Placental pericyte (primary cell): ENCODE measurements around the gene ESAM. TPM values are rescaled to one million over a fixed set of nuclear protein-coding genes. Genes with fewer than 3 reads are reported as not detected.

Source experiments
- total RNA-seq: library from RNA; depleted of rRNA; stranded (reverse); fragments of >200 nt; gene quantifications from 2 replicates; pipeline ENCODE4 v1.2.3, GENCODE V29; 2012

Gene ESAM, protein sequence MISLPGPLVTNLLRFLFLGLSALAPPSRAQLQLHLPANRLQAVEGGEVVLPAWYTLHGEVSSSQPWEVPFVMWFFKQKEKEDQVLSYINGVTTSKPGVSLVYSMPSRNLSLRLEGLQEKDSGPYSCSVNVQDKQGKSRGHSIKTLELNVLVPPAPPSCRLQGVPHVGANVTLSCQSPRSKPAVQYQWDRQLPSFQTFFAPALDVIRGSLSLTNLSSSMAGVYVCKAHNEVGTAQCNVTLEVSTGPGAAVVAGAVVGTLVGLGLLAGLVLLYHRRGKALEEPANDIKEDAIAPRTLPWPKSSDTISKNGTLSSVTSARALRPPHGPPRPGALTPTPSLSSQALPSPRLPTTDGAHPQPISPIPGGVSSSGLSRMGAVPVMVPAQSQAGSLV
- total RNA-seq: 0.22 and 2.7 TPM in 2 replicates

DNA sequence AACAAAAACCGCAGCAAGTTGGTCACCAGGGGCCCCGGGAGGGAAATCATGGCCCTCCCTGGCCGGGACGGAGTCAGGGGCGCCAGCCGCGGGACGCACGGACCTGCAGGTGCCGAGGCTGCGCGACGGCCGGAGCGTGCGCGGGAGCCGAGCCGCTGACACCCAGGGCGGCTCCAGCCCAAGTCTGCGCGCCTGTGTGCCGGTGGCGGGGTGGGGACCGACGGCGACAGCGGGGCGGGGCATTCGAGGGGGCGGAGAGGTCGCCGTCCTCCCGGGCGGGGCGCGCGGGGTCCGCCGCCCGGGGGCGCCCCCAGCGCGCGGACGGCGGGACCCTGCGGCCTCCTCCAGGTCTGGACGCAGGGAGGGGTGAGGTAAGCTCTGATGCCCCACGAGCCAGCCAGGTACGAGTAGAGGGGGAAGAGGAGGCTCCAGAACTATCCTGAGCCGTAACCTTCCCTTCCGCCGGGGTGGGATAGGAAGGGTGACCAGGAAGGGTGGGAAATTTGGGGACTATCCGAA is at the start of gene ESAM:
Gene ESAM, minus strand, starts transcription at position 186 of the 519 bp plus-strand sequence. Its CDS starts 136 bp downstream, at position 50.

DNA sequence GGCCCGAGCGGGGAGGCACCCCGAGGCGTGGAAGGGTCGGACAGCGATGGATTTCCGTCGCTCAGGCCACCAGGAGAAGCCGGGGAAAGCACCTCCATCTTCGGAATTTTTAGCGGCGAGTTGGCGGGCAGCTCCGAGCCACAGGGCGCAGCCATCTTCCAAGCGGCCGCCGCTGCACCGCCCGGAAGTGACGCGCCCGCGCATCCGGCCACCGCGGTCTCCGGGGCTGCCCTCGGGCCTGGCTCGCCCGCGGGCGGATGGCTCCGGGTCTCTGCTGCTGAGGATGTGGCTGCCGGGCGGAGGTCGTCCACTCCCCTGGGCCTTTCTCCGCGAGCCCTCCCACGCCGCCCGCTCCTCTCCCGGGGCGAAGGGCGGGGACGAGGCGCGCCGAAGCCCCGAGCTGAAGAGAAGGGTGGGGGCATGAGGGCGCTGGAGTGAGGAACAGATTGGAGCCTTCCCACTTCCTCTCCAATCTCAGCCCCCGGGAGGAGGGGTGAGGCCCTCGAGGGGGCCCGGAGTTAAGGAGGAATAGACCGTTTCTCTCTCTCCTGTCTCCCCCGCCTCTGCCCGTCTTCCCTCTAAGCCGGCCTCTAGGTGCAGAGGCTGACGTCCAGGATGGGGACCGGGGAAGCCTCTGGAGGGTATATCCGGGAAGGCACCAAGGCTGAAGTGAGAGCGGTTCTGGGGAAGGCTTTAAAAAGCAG is 38.3 kb upstream of the ESAM start, which contains the start of gene MSANTD2:
Gene MSANTD2, minus strand, starts transcription at position 181 of the 704 bp plus-strand sequence. Its CDS starts 26 bp downstream, at position 155.

DNA sequence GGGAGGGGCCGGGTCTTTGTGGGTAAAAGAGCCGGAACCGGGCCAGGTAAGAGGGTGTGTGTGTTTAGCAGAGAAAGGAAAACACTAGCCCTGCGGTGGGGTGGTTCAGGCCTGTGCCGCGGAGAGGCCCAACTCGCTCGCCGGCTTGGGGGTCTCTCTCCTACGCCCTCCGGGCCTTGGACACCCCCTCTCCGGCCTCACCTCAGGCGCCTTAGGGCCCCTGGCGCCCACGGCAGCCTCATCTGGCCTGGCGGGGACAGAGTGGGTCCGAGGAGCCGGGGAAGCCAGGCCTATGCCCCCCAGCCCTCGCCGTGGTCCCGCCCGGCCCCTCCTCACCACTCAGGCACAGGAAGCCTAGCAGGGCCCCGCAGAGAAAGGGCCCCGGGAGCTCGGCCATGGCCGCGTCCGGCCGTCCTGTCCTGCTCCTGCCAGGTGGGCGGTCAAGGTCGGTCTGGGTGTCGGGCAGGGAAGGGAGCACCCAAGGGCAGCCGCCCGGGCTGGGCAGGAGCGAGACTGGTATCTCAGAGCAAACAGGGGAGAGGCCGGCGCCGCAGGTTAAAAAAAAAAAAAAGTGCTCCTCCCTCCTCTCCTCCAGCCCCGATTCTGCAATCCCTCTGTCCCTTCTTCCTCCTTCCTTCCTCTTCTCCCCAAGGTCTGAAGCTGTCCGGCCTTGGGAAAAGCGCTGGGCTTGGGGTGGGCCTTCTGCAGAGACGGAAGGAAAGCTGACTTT is 10.2 kb downstream of the ESAM start, which contains the start of gene VSIG2:
Gene VSIG2, minus strand, starts transcription at position 515 of the 730 bp plus-strand sequence. Its CDS starts 118 bp downstream, at position 397.

DNA sequence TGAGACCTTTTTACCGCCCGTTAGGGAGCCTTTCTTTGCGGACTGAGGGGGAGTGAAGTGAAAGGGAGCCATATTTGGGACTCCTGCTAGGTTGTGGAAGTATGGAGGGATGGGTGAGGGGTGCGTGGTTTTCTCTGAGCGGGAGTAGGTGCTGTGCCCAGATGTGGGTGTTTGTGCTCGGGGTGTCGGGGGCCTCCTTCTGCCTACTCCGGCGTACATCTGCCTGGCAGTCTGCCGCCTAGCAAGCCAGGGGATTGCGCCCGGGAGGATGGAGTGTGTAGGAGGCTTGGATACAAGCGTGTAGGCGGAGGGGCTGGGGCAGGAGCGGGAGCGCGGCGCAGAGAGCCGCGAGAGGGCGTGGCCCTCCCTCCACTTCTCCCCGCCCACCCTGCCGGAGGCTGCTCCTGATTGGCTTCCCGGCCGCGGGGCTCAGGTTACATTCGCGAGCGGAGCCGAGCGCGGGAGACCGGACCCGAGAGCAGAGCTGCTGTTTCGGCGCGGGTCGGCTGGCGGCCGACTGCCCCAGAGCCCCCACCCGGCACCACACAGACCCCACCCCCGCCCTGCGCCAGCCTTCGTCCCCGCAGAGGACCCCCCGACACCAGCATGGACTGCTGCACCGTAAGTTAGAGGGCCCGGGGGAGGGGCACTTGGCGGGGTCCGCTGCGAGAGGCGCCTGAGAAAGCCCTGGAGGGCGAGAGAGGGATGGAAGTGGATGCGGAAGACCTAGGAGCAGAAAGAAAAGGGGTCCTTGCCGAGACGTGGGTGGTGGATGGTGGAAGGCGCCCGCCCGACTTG is 22.4 kb downstream of the ESAM start, which contains the start of gene NRGN:
Gene NRGN, plus strand, starts transcription at position 464 of the 798 bp plus-strand sequence. Its CDS starts 143 bp downstream, at position 607.

Other genes with a start within 250 kb of the ESAM start
- gene OR8B12, start 218.6 kb downstream of the ESAM start, total RNA-seq: not detected in 2 replicates
- gene OR8A1, start 192.3 kb downstream of the ESAM start, total RNA-seq: under 0.01 TPM in 2 replicates
- gene PANX3, start 150.9 kb downstream of the ESAM start, total RNA-seq: not detected in 2 replicates
- gene TBRG1, start 139.4 kb downstream of the ESAM start, total RNA-seq: 26.6 and 37.9 TPM in 2 replicates
- gene SIAE, start 88.6 kb downstream of the ESAM start, total RNA-seq: 6.9 and 12.7 TPM in 2 replicates
- 5.0 and 7.9 TPM in 2 replicates for gene SPA17, start 88.4 kb downstream of the ESAM start, total RNA-seq
- gene NRGN, start 22.3 kb downstream of the ESAM start, total RNA-seq: 2.3 TPM in 1 of 2 replicates, not detected in the other
- gene VSIG2, start 10.0 kb downstream of the ESAM start, total RNA-seq: not detected in 2 replicates
- 5.9 and 25.6 TPM in 2 replicates for gene MSANTD2, start 38.1 kb upstream of the ESAM start, total RNA-seq
- 9.0 and 11.2 TPM in 2 replicates for gene ROBO3, start 103.1 kb upstream of the ESAM start, total RNA-seq
- 0.88 and 2.7 TPM in 2 replicates for gene ROBO4, start 135.6 kb upstream of the ESAM start, total RNA-seq
- gene HEPN1, start 157.0 kb upstream of the ESAM start, total RNA-seq: not detected in 2 replicates
- under 0.01 TPM in 1 of 2 replicates, not detected in the other for gene HEPACAM, start 173.8 kb upstream of the ESAM start, total RNA-seq
- gene CCDC15, start 191.9 kb upstream of the ESAM start, total RNA-seq: 0.66 and 7.9 TPM in 2 replicates